Endothelial cell of umbilical vein (primary cell): ENCODE data around the gene TFDP1. TPM values are rescaled to one million over a fixed set of nuclear protein-coding genes. Genes with fewer than 3 reads are reported as not detected.

Experiments
- BruUV-seq: library from RNA; stranded (reverse); fragments of 400-500 nt; replicated peaks from 2 replicates; lab custom pipeline; 2021; lab: Mats Ljungman, UMichigan
- CTCF ChIA-PET: fragments of 300-600, 350-600 bp; sonication (Branson Sonifier 250); formaldehyde crosslinking; loops from one replicate; lab custom pipeline; 2021; ENCODE audit warnings: antibody characterized with exemption, inconsistent platforms; lab: Charles Lee
- POLR2A ChIA-PET: fragments of 300-600, 350-600 bp; sonication (Branson Sonifier 250); formaldehyde crosslinking; loops from one replicate; lab custom pipeline; 2021; ENCODE audit warnings: antibody characterized with exemption, inconsistent platforms; lab: Charles Lee
- DNase-seq: peaks from one replicate; pipeline ENCODE4 v3.0.0-alpha.2; 2011; ENCODE audit warnings: low read depth, low spot score
- FAIRE-seq: peaks from 2 replicates; lab custom pipeline; 2011; peaks lifted over from hg19 to GRCh38; lab: Jason Lieb, UNC
- H2AFZ ChIP-seq: 2 replicates; pipeline ENCODE4 v1.6.0; 2012; ENCODE audit warnings: low read depth, low read length, control low read depth, inconsistent platforms
- H3K27ac ChIP-seq: 2 replicates; pipeline ENCODE4 v1.5.1; 2011; ENCODE audit warnings: low read depth, mild to moderate bottlenecking, control low read depth, low read length, moderate library complexity; ENCODE audit not compliant: insufficient read depth
- H3K27me3 ChIP-seq, 2 experiments: 2 replicates each; pipeline versions ENCODE4 v1.6.0 to v1.6.1; 2011; ENCODE audit warnings: low read length in 2 of 2, mixed read lengths in 1 of 2; ENCODE audit not compliant: control insufficient read depth in 2 of 2, insufficient read depth in 2 of 2
- H3K36me3 ChIP-seq, 2 experiments: 2 replicates in 1 of 2; 3 replicates in 1 of 2; pipeline ENCODE4 v1.5.1; 2011; ENCODE audit warnings: low read length in 2 of 2, mild to moderate bottlenecking in 1 of 2, moderate library complexity in 1 of 2; ENCODE audit not compliant: control insufficient read depth in 2 of 2, insufficient read depth in 2 of 2; ENCODE audit errors: extremely low read depth in 1 of 2
- H3K4me1 ChIP-seq: 3 replicates; pipeline ENCODE4 v1.5.1; 2011; ENCODE audit warnings: mild to moderate bottlenecking, low read length; ENCODE audit not compliant: control insufficient read depth, insufficient read depth; ENCODE audit errors: extremely low read depth
- H3K4me2 ChIP-seq: 2 replicates; pipeline ENCODE4 v1.6.1; 2011; ENCODE audit warnings: low read length, control low read depth, mixed read lengths; ENCODE audit not compliant: insufficient read depth
- H3K4me3 ChIP-seq, 3 experiments: fragments of 200-600 bp in 1 of 3; sonication (generic), shearing (Covaris generic) in 1 of 3; replicated peaks in 1 of 3; 2 replicates each; pipeline ENCODE4 v1.5.1; 2011 to 2016; ENCODE audit warnings: control low read depth in 3 of 3, low read length in 3 of 3, mild to moderate bottlenecking in 2 of 3, inconsistent platforms in 1 of 3, low read depth in 1 of 3, moderate library complexity in 1 of 3; ENCODE audit not compliant: insufficient read depth in 1 of 3
- H3K79me2 ChIP-seq: 2 replicates; pipeline ENCODE4 v1.6.0; 2012; ENCODE audit warnings: low read length, inconsistent platforms; ENCODE audit not compliant: control insufficient read depth, insufficient read depth
- H3K9ac ChIP-seq: replicated peaks from 2 replicates; pipeline ENCODE3; 2011; ENCODE audit warnings: low read length, control low read depth; ENCODE audit not compliant: insufficient read depth; ENCODE audit errors: extremely low read depth
- H3K9me1 ChIP-seq: replicated peaks from 3 replicates; pipeline ENCODE4 v1.6.0; 2011; ENCODE audit warnings: mild to moderate bottlenecking, low read length; ENCODE audit not compliant: control insufficient read depth, insufficient read depth; ENCODE audit errors: extremely low read depth
- H3K9me3 ChIP-seq: replicated peaks from 2 replicates; pipeline ENCODE4 v1.5.1; 2012; ENCODE audit warnings: low read length, inconsistent platforms; ENCODE audit not compliant: control insufficient read depth, insufficient read depth
- H4K20me1 ChIP-seq: replicated peaks from 2 replicates; pipeline ENCODE3; 2011; ENCODE audit warnings: mild to moderate bottlenecking, low read length; ENCODE audit not compliant: control insufficient read depth, insufficient read depth; ENCODE audit errors: extremely low read depth
- EZH2 ChIP-seq: IDR thresholded peaks from 2 replicates; pipeline ENCODE4 v1.6.1; 2012; ENCODE audit warnings: borderline replicate concordance, low read depth, mild to moderate bottlenecking, moderate library complexity, low read length, inconsistent platforms; ENCODE audit not compliant: severe bottlenecking
- FOS ChIP-seq: IDR thresholded peaks from 2 replicates; pipeline ENCODE4 v1.6.1; 2011; ENCODE audit warnings: mild to moderate bottlenecking, low read length, moderate library complexity, borderline replicate concordance; ENCODE audit not compliant: insufficient read depth
- GATA2 ChIP-seq: IDR thresholded peaks from 2 replicates; pipeline ENCODE4 v1.7.0; 2011; ENCODE audit warnings: low read depth, mild to moderate bottlenecking, moderate library complexity, mixed read lengths, low read length; ENCODE audit not compliant: insufficient read length, insufficient read depth
- JUN ChIP-seq: IDR thresholded peaks from 2 replicates; pipeline ENCODE4 v1.6.1; 2011; ENCODE audit warnings: borderline replicate concordance, low read depth; ENCODE audit not compliant: insufficient read length, insufficient read depth
- MYC ChIP-seq: IDR thresholded peaks from one replicate; pipeline ENCODE4 v1.6.1; 2011; ENCODE audit warnings: mild to moderate bottlenecking, low read depth, low read length
- POLR2A ChIP-seq: IDR thresholded peaks from 2 replicates; pipeline ENCODE4 v1.6.1; 2012; ENCODE audit warnings: low read depth, mild to moderate bottlenecking, control low read depth, low read length
- POLR2AphosphoS5 ChIP-seq: IDR thresholded peaks from 2 replicates; pipeline ENCODE4 v1.6.1; 2012; ENCODE audit warnings: low read depth, mild to moderate bottlenecking, control low read depth, low read length, moderate library complexity; ENCODE audit not compliant: insufficient read depth
- dilution Hi-C: fragments of 300-500 bp; cut with MboI; formaldehyde crosslinking; loops from one replicate; pipeline ENCODE4 v1.15.0; 2019; ENCODE audit warnings: low sequenced_read_pairs; ENCODE audit not compliant: extremely low pct_ligation_motif_present
- intact Hi-C: fragments of 100-400 bp; cut with micrococcal nuclease; formaldehyde crosslinking; loops from one replicate; pipeline ENCODE4 v1.10.0; 2022
- polyA plus RNA-seq, 4 experiments: library from polyadenylated mRNA; depleted of rRNA in 3 of 4; stranded (reverse) in 3 of 4; unstranded in 1 of 4; fragments of >200 nt; gene quantifications; 2 replicates each; pipeline versions ENCODE4 v1.2.1 to v1.2.3, GENCODE V29; 2011 to 2012; ENCODE audit warnings: missing spikeins in 1 of 4
- total RNA-seq: library from RNA; stranded (reverse); gene quantifications from 2 replicates; pipeline ENCODE4 v1.2.3, GENCODE V29; 2021
- TF ChIP-seq, protein P1 (sequence below), 2 donors: IDR thresholded peaks; 1 replicate in 1 of 2; 2 replicates in 1 of 2; pipeline ENCODE4 v1.5.1; 2011; ENCODE audit warnings: low read length in 2 of 2, mild to moderate bottlenecking in 2 of 2, moderate library complexity in 2 of 2, control low read depth in 1 of 2, inconsistent platforms in 1 of 2, low read depth in 1 of 2; ENCODE audit not compliant: insufficient read depth in 1 of 2; ENCODE audit errors: extremely low read depth in 1 of 2
- TF ChIP-seq, protein P2 (sequence below): IDR thresholded peaks from 2 replicates; pipeline ENCODE4 v1.6.1; 2011; ENCODE audit not compliant: insufficient read depth, insufficient read length

The TFDP1 gene
- total and polyA plus RNA-seq, 2 donors (not counting 3 experiments of a cell fraction or from before 2014, with no cell fraction given), result 64.3 to 137 TPM

DNA sequence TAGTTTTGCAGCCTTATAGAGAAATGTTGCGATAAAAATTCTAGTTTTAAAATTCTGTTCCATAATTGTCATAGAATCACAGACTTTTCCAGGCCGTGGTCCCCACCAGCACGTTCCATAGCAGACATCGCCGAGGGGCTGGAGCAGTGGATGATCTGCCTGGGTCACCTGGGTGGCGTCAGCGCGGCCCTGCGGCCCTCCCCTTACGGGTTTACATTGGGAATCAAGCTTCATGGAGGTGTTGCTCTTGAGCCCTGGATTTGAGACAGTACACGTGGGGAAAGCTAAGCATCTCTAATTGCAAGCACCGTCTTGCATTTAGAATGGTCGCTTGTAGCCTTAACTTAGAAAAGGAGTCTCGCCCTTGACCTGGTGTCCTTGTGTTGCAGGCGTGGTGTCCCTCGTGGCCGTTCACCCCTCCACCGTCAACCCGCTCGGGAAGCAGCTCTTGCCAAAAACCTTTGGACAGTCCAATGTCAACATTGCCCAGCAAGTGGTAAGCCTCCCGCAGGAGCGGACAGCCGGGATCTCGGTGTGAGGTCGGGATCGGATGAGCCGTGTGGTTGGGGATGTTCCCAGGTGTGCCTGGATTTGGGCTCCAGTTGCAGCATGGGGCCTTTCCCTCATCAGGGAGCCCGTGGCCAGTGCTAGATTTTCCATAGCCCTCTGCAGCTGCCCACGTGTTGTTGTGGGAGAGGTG is 38.4 kb downstream of the TFDP1 start:
- TF ChIP-seq GATA2 (no peak), POLR2AphosphoS5 (no peak), EZH2 (no peak), FOS (no peak), JUN (no peak), MYC (no peak), POLR2A (no peak)
- TF ChIP-seq, protein P1, sequence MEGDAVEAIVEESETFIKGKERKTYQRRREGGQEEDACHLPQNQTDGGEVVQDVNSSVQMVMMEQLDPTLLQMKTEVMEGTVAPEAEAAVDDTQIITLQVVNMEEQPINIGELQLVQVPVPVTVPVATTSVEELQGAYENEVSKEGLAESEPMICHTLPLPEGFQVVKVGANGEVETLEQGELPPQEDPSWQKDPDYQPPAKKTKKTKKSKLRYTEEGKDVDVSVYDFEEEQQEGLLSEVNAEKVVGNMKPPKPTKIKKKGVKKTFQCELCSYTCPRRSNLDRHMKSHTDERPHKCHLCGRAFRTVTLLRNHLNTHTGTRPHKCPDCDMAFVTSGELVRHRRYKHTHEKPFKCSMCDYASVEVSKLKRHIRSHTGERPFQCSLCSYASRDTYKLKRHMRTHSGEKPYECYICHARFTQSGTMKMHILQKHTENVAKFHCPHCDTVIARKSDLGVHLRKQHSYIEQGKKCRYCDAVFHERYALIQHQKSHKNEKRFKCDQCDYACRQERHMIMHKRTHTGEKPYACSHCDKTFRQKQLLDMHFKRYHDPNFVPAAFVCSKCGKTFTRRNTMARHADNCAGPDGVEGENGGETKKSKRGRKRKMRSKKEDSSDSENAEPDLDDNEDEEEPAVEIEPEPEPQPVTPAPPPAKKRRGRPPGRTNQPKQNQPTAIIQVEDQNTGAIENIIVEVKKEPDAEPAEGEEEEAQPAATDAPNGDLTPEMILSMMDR (IDR thresholded peaks at IDR 0.05; ENCODE audit: extremely low read depth in 1 of 2, insufficient read depth in 1 of 2, low read depth in 1 of 2, low read length in 2 of 2), result no peak
- TF ChIP-seq, protein P2, sequence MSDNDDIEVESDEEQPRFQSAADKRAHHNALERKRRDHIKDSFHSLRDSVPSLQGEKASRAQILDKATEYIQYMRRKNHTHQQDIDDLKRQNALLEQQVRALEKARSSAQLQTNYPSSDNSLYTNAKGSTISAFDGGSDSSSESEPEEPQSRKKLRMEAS, result no peak
- H3K4me3 ChIP-seq, result no peak overlapping the region
- no peak overlapping the region for H3K9ac ChIP-seq
- intact Hi-C loops, result no loop called here
- peaks cover 61% of the 10 kb centered on the region for H3K79me2 ChIP-seq
- no peak overlapping the region for H3K27ac ChIP-seq
- ChIA-PET POLR2A (no interaction called here), CTCF (no interaction called here)
- H3K4me1 ChIP-seq, result peaks cover 7% of the 10 kb centered on the region
- dilution Hi-C loops, result no loop called here
- FAIRE-seq (no peak), DNase-seq (no peak)
- H3K9me1 ChIP-seq, result no peaks in the 10 kb centered on the region
- H3K27me3 ChIP-seq, result no peaks in the 10 kb centered on the region
- BruUV-seq, result no TSS peak
- H3K4me2 ChIP-seq, result no peak overlapping the region
- peaks cover 2% of the 10 kb centered on the region for H4K20me1 ChIP-seq
- no peaks in the 10 kb centered on the region for H3K9me3 ChIP-seq
- no peak overlapping the region for H2AFZ ChIP-seq
- peaks cover 0 to 5% of the 10 kb centered on the region in 2 experiments for H3K36me3 ChIP-seq
